DMS53 (cell line): ENCODE results near the gene DRICH1.
"Not testable (repeated sequence)": the region's sequence is repeated elsewhere in the genome, so short reads cannot be mapped to it uniquely, and the experiment has no call there.

Source experiments
- DNase-seq: peaks from one replicate; lab custom pipeline; 2025; lab: John Stamatoyannopoulos, UW

The DRICH1 gene

DNA sequence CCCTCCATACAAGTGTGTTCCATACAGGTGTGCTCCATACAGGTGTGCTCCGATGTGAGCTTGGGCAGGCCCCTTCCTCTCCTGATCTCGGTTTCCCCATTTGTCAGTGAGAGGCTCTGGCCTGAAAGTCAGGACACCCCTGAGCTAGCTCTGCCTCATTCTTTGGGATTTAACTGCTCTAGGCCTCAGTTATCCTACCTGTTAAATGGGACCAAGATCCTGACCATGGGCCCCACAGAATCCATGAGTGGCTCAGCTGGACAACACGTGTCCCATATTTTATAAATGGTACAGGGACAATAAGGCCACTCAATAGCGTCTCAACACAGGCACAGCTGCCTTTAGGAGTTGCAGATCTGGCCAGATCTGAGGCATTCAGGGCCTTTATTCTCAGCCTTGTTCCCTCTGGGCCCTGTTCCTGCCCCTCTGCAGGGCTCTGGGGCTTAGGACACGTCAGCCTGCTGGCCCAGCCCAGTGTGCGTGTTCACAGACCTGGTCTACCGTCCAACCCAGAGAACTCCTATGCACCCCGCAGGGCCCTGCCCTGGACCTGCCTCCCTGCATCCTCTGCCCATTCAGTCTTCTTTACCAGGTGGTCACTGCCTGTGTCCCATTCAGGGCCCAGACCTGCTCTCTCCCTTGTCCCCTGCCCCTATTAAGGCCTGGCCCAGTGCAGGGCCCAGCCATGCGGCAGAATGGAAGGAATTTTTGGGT is 33.2 kb downstream of the DRICH1 start:
- DNase-seq, result no peak

GRCh38 chr22:23597576-23598268 is 34.4 kb downstream of the DRICH1 start:
- DNase-seq, result not testable (repeated sequence)

DNA sequence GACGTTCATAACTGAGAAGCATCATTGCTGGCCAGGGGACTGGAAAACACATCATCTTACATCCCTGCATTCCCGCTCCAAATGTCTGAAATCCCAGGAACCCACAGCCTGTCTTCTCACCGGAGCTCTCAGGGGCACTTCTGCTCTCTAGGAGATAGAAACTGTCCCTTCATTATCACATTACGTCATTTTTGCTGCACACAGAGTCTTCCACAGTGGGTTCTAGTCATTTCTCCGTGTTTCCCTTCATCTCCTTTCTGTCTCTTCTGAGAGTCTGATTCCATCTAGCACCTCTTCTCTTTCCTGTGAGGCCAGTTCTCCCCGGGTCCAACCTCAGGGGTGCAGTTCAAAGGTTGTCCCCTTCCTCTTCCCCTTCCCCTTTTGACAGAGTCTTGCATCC is 36.2 kb downstream of the DRICH1 start:
- not testable (repeated sequence) for DNase-seq

- DNase-seq, result no peak
These were observed 40.3 kb downstream of the DRICH1 start for GRCh38 chr22:23591846-23592245.

GRCh38 chr22:23591201-23591791 is 40.8 kb downstream of the DRICH1 start:
- DNase-seq, result peak; percentile 44

GRCh38 chr22:23583836-23584235 is 48.3 kb downstream of the DRICH1 start:
- no peak for DNase-seq

DNA sequence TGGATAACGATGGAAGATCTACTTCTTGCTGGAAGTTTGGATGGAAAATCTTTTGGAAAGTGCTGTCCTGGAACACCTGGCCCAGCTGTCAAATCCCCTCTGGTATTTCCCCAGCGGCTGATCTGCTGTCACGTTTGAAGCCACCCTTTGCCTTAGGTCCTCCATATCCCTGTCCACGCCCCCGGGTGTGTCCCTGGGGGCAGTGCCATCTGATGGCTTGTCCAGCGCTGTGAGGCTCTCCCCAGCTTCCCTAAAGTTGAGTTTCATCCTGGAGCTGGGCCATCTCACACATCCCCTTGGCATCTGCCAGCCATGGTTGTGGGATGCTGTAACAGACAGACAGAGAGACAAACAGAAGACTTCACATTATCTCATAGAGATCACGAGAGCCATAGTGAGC is 49.0 kb downstream of the DRICH1 start:
- no peak for DNase-seq

DNA sequence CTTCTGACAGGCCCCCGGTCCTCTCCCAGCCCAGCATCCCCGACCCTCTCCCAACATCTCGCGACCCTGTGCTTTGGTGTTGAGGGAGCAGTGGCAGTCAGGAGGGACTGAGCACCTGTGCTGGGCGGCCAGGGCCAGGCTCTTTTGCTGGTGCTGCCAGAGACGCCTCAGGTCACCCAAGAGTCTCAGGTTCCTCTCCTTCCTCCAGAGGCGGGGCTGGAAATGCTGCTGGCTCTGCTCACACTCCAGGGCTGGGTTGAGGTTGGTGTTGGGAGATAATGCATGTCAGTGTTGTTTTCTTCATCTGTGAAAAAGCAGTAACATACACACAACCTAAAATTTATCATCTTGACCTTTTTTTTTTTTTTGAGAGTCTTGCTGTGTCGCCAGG is 50.9 kb downstream of the DRICH1 start:
- no peak for DNase-seq

GRCh38 chr22:23580576-23581259 is 51.4 kb downstream of the DRICH1 start:
- no peak for DNase-seq

- no peak for DNase-seq
These were observed 52.1 kb downstream of the DRICH1 start, which contains the start of gene IGLL1 for GRCh38 chr22:23579870-23580575. IGLL1 (minus strand) TSS chr22:23580290; CDS start chr22:23580190, 100 bp downstream.

DNA sequence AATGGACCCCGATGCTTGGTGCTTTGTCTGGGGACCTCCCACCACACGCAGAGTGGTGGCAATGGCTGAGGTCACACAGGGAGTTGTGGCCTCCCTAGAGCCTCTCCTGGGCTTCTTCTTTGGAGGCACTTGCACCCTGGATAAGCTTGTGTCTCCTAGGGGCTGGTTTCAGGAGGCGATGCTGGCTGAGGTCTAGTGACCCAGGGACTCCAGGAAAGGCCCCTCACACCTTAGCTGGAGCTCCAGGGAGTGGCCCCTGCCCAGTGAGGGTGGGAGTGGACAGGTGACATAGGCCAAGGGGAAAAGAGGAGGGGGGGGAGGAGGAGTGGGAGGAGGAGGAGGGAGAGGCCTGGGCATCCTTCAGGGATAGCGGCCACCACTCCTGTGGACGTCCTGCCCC is 52.8 kb downstream of the DRICH1 start:
- no peak for DNase-seq

- DNase-seq, result no peak
These were observed 53.8 kb downstream of the DRICH1 start for GRCh38 chr22:23578306-23578705.

DNA sequence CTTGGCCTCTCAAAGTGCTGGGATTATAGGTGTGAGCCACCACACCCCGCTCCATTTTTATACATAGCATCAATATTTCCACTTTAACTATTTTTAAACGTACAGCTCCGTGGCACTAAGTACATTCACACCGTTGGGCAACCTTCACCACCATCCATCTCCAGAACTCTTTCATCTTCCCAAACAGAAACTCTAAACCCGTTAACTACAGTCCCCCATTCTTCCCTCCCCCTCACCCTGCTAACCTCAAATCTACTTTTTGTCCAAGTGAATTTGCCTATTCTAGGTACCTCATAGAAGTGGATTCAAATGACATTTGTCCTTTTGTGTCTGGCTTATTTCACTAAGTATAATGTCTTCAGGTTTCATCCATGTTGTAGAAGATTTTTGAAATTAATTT is 55.4 kb downstream of the DRICH1 start:
- no peak for DNase-seq

GRCh38 chr22:23575601-23576000 is 56.5 kb downstream of the DRICH1 start:
- DNase-seq, result no peak

GRCh38 chr22:23574877-23575276 is 57.2 kb downstream of the DRICH1 start:
- no peak for DNase-seq

DNA sequence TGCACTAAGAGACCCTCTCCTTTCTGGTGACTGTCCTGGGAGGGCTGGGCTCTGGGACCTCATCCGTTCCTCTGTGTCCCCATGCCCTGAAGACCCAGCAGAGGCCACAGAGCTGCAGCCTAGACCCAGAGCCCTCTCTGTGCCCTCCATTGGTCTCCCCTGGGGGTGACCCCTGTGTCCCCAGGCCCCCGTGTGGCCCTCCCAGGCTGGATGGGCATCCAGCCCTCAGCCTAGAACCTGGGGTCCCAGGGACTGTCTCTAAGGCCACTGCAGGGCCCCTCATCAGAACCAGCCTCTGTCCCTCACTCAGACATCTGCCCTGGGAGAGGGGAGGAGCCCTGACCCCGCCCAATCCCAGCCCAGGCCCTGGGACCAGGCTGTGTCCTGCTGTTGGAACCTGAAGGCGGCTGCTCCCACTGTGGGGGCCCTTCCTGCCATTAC is 57.7 kb downstream of the DRICH1 start:
- no peak for DNase-seq

- DNase-seq, result not testable (repeated sequence)
These were observed 58.4 kb downstream of the DRICH1 start for GRCh38 chr22:23573701-23574235.

- DNase-seq, result not testable (repeated sequence)
These were observed 59.0 kb downstream of the DRICH1 start for GRCh38 chr22:23573106-23573505.

GRCh38 chr22:23571486-23571885 is 60.6 kb downstream of the DRICH1 start:
- no peak for DNase-seq

- DNase-seq, result no peak
These were observed 61.4 kb downstream of the DRICH1 start for GRCh38 chr22:23570681-23571080.

DNA sequence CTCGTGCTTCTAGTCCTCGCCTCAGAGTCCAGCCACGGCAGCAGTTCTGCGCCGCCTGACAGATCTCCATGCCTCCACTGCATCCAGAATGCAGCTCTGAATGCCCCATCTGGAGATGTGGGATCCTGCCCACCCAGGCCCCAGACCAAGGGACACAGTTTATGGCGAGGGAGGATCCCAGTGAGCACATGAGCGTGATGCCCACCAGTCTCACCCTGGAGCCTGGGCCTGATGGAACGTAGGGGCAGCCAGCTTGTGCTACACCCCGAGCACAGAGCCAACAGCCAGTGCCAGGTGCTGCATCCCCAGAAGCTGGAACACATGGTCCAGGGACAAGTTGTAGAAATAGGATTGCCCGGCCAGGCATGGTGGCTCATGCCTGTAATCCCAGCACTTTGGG is 62.4 kb downstream of the DRICH1 start:
- DNase-seq, result no peak

DNA sequence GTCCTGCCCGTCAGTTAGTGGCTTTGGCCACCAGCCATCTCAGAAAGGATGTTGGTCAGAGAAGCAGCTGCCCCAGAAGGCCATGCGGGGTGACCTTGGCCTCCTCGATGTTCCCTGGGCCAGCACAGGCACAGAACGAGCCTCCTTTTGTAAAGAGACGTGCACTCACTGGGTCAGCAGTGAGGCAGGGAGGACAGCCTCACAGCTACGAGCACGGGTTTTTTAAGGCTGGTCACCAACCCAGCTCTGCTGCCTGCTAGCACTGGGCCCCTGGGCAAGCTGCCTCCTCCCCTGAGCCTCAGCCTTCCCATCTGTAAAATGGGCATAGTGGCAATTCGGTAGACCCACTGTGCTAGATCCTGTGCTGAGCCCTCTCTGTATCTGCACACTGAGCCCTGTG is 62.8 kb downstream of the DRICH1 start:
- DNase-seq, result no peak
